Trophoblast cell (in vitro differentiated cells and primary cell): ENCODE results near the gene SYAP1.
A peak's percentile ranks its signal among the peaks of the same experiment; 100 is the strongest.

Experiments used
- DNase-seq, 2 donors: peaks; one replicate each; pipeline ENCODE4 v3.0.0-alpha.2; 2016
- H2AFZ ChIP-seq: 2 replicates; pipeline ENCODE4 v1.6.1; 2013; ENCODE audit warnings: low read length, moderate library complexity, mild to moderate bottlenecking; ENCODE audit not compliant: insufficient read depth, poor library complexity
- H2AK5ac ChIP-seq: 2 replicates; pipeline ENCODE4 v1.6.1; 2013; ENCODE audit warnings: mild to moderate bottlenecking, low read length
- H2BK120ac ChIP-seq: 2 replicates; pipeline ENCODE4 v1.6.1; 2013; ENCODE audit warnings: low read length, mild to moderate bottlenecking, moderate library complexity; ENCODE audit not compliant: insufficient read depth, poor library complexity
- H2BK12ac ChIP-seq: 2 replicates; pipeline ENCODE4 v1.6.1; 2013; ENCODE audit warnings: mild to moderate bottlenecking, low read length, moderate library complexity
- H2BK5ac ChIP-seq: 2 replicates; pipeline ENCODE4 v1.6.1; 2013; ENCODE audit warnings: low read length, low read depth, moderate library complexity, mild to moderate bottlenecking; ENCODE audit not compliant: poor library complexity
- H3K14ac ChIP-seq: 2 replicates; pipeline ENCODE4 v1.6.1; 2013; ENCODE audit warnings: mild to moderate bottlenecking, low read length
- H3K18ac ChIP-seq: 2 replicates; pipeline ENCODE4 v1.6.1; 2013; ENCODE audit warnings: mild to moderate bottlenecking, low read length
- H3K23ac ChIP-seq: 2 replicates; pipeline ENCODE4 v1.6.1; 2013; ENCODE audit warnings: low read length
- H3K27ac ChIP-seq: 2 replicates; pipeline ENCODE4 v1.5.1; 2013; ENCODE audit warnings: low read depth, mild to moderate bottlenecking, inconsistent platforms, low read length, moderate library complexity
- H3K27me3 ChIP-seq: 2 replicates; pipeline ENCODE4 v1.6.1; 2013; ENCODE audit warnings: inconsistent platforms, mild to moderate bottlenecking, low read length, moderate library complexity; ENCODE audit not compliant: insufficient read depth
- H3K36me3 ChIP-seq, 2 experiments: 1 replicate in 1 of 2; 2 replicates in 1 of 2; pipeline ENCODE4 v1.6.1; 2013; ENCODE audit warnings: low read length in 2 of 2, mild to moderate bottlenecking in 2 of 2, moderate library complexity in 1 of 2; ENCODE audit not compliant: insufficient read depth in 2 of 2, control insufficient read depth in 1 of 2
- H3K4ac ChIP-seq: 2 replicates; pipeline ENCODE4 v1.6.1; 2013; ENCODE audit warnings: low read depth, mild to moderate bottlenecking, low read length, moderate library complexity
- H3K4me1 ChIP-seq, 2 experiments: 1 replicate in 1 of 2; 2 replicates in 1 of 2; pipeline ENCODE4 v1.6.1; 2013; ENCODE audit warnings: low read length in 2 of 2, mild to moderate bottlenecking in 2 of 2, moderate library complexity in 1 of 2; ENCODE audit not compliant: insufficient read depth in 2 of 2, control insufficient read depth in 1 of 2
- H3K4me2 ChIP-seq: 2 replicates; pipeline ENCODE4 v1.6.1; 2013; ENCODE audit warnings: inconsistent platforms, mild to moderate bottlenecking, low read length, moderate library complexity
- H3K4me3 ChIP-seq: 2 replicates; pipeline ENCODE4 v1.5.1; 2013; ENCODE audit warnings: mild to moderate bottlenecking, low read depth, low read length, inconsistent platforms
- H3K79me1 ChIP-seq: one replicate; pipeline ENCODE4 v1.6.1; 2013; ENCODE audit warnings: low read length
- H3K79me2 ChIP-seq: 2 replicates; pipeline ENCODE4 v1.6.1; 2013; ENCODE audit warnings: low read length, mild to moderate bottlenecking; ENCODE audit not compliant: control insufficient read depth, insufficient read depth, poor library complexity
- H3K9ac ChIP-seq: 2 replicates; pipeline ENCODE4 v1.6.1; 2013; ENCODE audit warnings: mild to moderate bottlenecking, low read length
- H3K9me3 ChIP-seq: 2 replicates; pipeline ENCODE4 v1.6.1; 2013; ENCODE audit warnings: low read depth, mild to moderate bottlenecking, control low read depth, inconsistent platforms, low read length; ENCODE audit not compliant: insufficient read depth
- H4K12ac ChIP-seq: 2 replicates; pipeline ENCODE4 v1.6.1; 2013; ENCODE audit warnings: low read depth, mild to moderate bottlenecking, low read length, moderate library complexity
- H4K8ac ChIP-seq: 2 replicates; pipeline ENCODE4 v1.6.1; 2013; ENCODE audit warnings: low read depth, mild to moderate bottlenecking, low read length, moderate library complexity
- H4K91ac ChIP-seq: one replicate; pipeline ENCODE4 v1.6.1; 2013; ENCODE audit warnings: low read depth, mild to moderate bottlenecking, low read length, moderate library complexity
- WGBS: extraction: QIAGEN DNeasy Blood & Tissue Kit; methylation state at CpG from one replicate; pipeline ENCODE4 v1.1.7; 2013; ENCODE audit warnings: missing lambda C conversion rate; ENCODE audit not compliant: insufficient read length, insufficient coverage; ENCODE audit errors: extremely low coverage; 5-methylcytosine and 5-hydroxymethylcytosine counted together

Gene SYAP1

GRCh38 chrX:16733013-16733412 lies 13.6 kb downstream of the SYAP1 start:
- Histone ChIP-seq H3K14ac (no peak overlapping the region), H3K4me3 (no peak overlapping the region), H3K4ac (no peak overlapping the region), H2BK12ac (no peak overlapping the region), H4K8ac (no peak overlapping the region), H3K27ac (peak overlapping the region; percentile 49), H3K23ac (no peak overlapping the region), H3K79me2 (no peaks in the 10 kb centered on the region), H4K91ac (no peak overlapping the region), H2BK120ac (no peak overlapping the region), H3K4me2 (no peak overlapping the region), H3K9me3 (no peaks in the 10 kb centered on the region), H3K18ac (no peak overlapping the region), H4K12ac (no peak overlapping the region), H2BK5ac (no peak overlapping the region), H3K79me1 (peaks cover 2% of the 10 kb centered on the region), H2AFZ (no peak overlapping the region), H3K4me1 (peaks cover 0 to 5% of the 10 kb centered on the region in 2 experiments), H3K27me3 (no peaks in the 10 kb centered on the region), H3K9ac (no peak overlapping the region), H3K36me3 (peaks cover 18% of the 10 kb centered on the region in 2 experiments), H2AK5ac (no peak overlapping the region)
- DNase-seq, result no peak

DNA sequence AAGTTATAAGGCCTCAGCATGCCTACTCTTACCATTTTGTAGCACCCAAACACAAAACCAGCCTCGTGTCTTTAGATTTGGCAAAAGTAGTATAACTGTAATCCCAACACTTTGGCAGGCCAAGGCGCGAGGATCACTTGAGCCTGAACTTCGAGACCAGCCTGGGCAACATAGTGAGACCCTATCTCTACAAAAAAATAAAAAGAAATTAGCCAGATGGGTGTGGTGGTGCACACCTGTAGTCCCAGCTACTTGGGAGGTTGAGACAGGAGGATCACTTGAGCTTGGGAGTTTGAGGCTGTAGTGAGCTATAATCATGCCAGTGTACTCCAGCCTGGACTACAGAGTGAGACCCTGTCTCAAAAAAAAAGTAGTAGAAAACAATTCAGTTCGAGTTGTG lies 17.6 kb downstream of the SYAP1 start:
- no peak overlapping the region for H3K18ac ChIP-seq
- H3K27me3 ChIP-seq, result no peaks in the 10 kb centered on the region
- H2BK120ac ChIP-seq, result no peak overlapping the region
- no peak overlapping the region for H2BK12ac ChIP-seq
- no peak overlapping the region for H3K14ac ChIP-seq
- H3K4me3 ChIP-seq, result no peak overlapping the region
- no peaks in the 10 kb centered on the region for H3K9me3 ChIP-seq
- H3K79me1 ChIP-seq, result peaks cover 2% of the 10 kb centered on the region
- no peak overlapping the region for H3K4me2 ChIP-seq
- H4K12ac ChIP-seq, result no peak overlapping the region
- H4K8ac ChIP-seq, result no peak overlapping the region
- DNase-seq, result no peak
- no peak overlapping the region for H3K9ac ChIP-seq
- no peak overlapping the region for H3K23ac ChIP-seq
- WGBS, result no CpG with 5 or more reads among the region's 5 CpGs
- H4K91ac ChIP-seq, result no peak overlapping the region
- no peaks in the 10 kb centered on the region for H3K79me2 ChIP-seq
- peaks cover 0 to 5% of the 10 kb centered on the region in 2 experiments for H3K4me1 ChIP-seq
- no peak overlapping the region for H2AK5ac ChIP-seq
- peaks cover 24 to 32% of the 10 kb centered on the region in 2 experiments for H3K36me3 ChIP-seq
- no peak overlapping the region for H2BK5ac ChIP-seq
- H2AFZ ChIP-seq, result no peak overlapping the region
- H3K4ac ChIP-seq, result no peak overlapping the region
- no peak overlapping the region for H3K27ac ChIP-seq

DNA sequence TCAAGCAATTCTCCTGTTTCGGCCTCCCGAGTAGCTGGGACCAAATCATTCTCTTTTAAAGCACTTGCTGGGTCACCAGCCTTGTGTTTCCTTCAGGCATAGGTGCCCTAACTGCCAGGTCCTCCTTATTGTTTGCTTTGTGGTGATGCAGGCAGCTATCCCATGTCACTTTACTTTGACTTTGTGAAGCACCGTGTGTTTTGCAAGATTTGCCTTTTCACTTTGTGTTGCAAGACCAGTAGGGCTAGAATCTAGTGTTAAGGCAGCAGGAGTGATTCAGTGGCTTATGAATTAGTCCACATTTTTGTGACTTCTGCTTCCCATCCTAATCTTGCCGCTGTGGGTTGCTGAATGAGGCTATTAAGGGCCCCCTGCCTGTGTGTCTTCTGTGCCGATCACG lies 20.2 kb downstream of the SYAP1 start:
- Histone ChIP-seq H4K91ac (no peak overlapping the region), H3K27ac (no peak overlapping the region), H2BK12ac (no peak overlapping the region), H3K18ac (no peak overlapping the region), H4K12ac (no peak overlapping the region), H2AFZ (no peak overlapping the region), H4K8ac (no peak overlapping the region), H3K9ac (no peak overlapping the region), H2BK5ac (no peak overlapping the region), H3K9me3 (no peaks in the 10 kb centered on the region), H3K27me3 (no peaks in the 10 kb centered on the region), H3K79me1 (no peaks in the 10 kb centered on the region), H3K4me1 (no peaks in the 10 kb centered on the region), H3K4me3 (no peak overlapping the region), H3K36me3 (peaks cover 40 to 49% of the 10 kb centered on the region in 2 experiments), H3K23ac (no peak overlapping the region), H3K4me2 (no peak overlapping the region), H3K79me2 (no peaks in the 10 kb centered on the region), H2AK5ac (no peak overlapping the region), H2BK120ac (no peak overlapping the region), H3K14ac (no peak overlapping the region), H3K4ac (no peak overlapping the region)
- WGBS, result no CpG with 5 or more reads among the region's 6 CpGs
- peak; percentile 26 to 67 for DNase-seq

DNA sequence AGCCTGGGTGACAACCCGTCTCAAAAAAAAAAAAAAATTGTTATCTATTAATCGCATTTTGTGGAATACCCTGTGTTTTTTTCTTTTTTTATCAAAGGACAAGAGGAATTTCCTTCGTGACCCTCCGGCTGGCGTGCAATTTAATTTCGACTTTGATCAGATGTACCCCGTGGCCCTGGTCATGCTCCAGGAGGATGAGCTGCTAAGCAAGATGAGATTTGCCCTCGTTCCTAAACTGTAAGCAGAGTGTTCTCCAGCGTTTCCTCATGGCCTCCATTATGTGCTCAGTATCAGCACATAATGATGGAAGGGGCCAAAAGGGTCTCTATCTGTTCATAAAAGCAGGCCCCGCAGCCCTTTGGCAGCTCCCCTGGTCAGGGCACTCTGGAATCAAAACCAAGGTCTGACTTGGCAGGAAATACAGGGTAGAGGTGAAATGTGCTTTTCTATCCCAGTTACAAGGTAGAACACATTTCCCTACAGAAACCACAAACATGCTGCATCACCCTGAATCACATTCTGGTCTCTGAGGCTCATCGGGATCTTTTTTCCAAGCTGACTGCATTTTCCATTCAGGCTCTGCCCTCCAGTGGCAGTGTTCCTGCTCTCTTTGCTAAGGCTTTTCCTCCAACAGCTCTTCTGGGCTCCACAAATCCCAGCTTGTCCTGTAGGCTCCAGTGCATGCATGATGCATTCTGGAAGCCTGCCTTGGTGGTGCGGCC lies 24.4 kb downstream of the SYAP1 start:
- H2BK120ac ChIP-seq, result no peak overlapping the region
- H2AFZ ChIP-seq, result no peak overlapping the region
- DNase-seq, result no peak
- H2BK12ac ChIP-seq, result no peak overlapping the region
- H4K12ac ChIP-seq, result no peak overlapping the region
- peaks cover 28 to 41% of the 10 kb centered on the region in 2 experiments for H3K36me3 ChIP-seq
- H2BK5ac ChIP-seq, result no peak overlapping the region
- H3K14ac ChIP-seq, result no peak overlapping the region
- no peak overlapping the region for H3K27ac ChIP-seq
- no peak overlapping the region for H4K91ac ChIP-seq
- no peak overlapping the region for H3K4me2 ChIP-seq
- H3K79me2 ChIP-seq, result no peaks in the 10 kb centered on the region
- no peaks in the 10 kb centered on the region for H3K79me1 ChIP-seq
- no peaks in the 10 kb centered on the region for H3K27me3 ChIP-seq
- H3K23ac ChIP-seq, result no peak overlapping the region
- H3K4me3 ChIP-seq, result no peak overlapping the region
- H3K4me1 ChIP-seq, result no peaks in the 10 kb centered on the region
- no peak overlapping the region for H4K8ac ChIP-seq
- H3K9me3 ChIP-seq, result no peaks in the 10 kb centered on the region
- no peak overlapping the region for H2AK5ac ChIP-seq
- H3K4ac ChIP-seq, result no peak overlapping the region
- no peak overlapping the region for H3K18ac ChIP-seq
- WGBS, result no CpG with 5 or more reads among the region's 12 CpGs
- H3K9ac ChIP-seq, result no peak overlapping the region
